ENCODE measurements around the gene CACUL1.
A peak's percentile ranks its signal among the peaks of the same experiment; 100 is the strongest.

CACUL1 gene

GRCh38 chr10:118732245-118733165, 22.3 kb downstream of the CACUL1 start:
- DNase-seq (ENCODE audit: low read depth in 2 of 2): no peak

- no peak for DNase-seq (ENCODE audit: low read depth in 2 of 2)
Measured at GRCh38 chr10:118730756-118731456, 23.9 kb downstream of the CACUL1 start.

- DNase-seq (ENCODE audit: low read depth in 2 of 2): no peak
Measured at GRCh38 chr10:118729641-118730258, 25.0 kb downstream of the CACUL1 start.

- no peak for DNase-seq (ENCODE audit: low read depth in 2 of 2)
Measured at GRCh38 chr10:118729200-118729599, 25.6 kb downstream of the CACUL1 start.

GRCh38 chr10:118725886-118726500, 28.8 kb downstream of the CACUL1 start:
- DNase-seq (ENCODE audit: low read depth in 2 of 2): no peak

- no peak for DNase-seq (ENCODE audit: low read depth in 2 of 2)
Measured at GRCh38 chr10:118723466-118723865, 31.3 kb downstream of the CACUL1 start.

- no peak for DNase-seq (ENCODE audit: low read depth in 2 of 2)
Measured at GRCh38 chr10:118721539-118721876, 33.3 kb downstream of the CACUL1 start.

GRCh38 chr10:118720685-118721538, 33.9 kb downstream of the CACUL1 start:
- DNase-seq (ENCODE audit: low read depth in 2 of 2): peak in 1 of 2 donors; percentile 70

GRCh38 chr10:118714366-118714765, 40.4 kb downstream of the CACUL1 start:
- no peak for DNase-seq (ENCODE audit: low read depth in 2 of 2)

GRCh38 chr10:118712930-118713634, 41.7 kb downstream of the CACUL1 start:
- no peak for DNase-seq (ENCODE audit: low read depth in 2 of 2)

GRCh38 chr10:118712080-118712479, 42.7 kb downstream of the CACUL1 start:
- DNase-seq (ENCODE audit: low read depth in 2 of 2): no peak

- DNase-seq (ENCODE audit: low read depth in 2 of 2): no peak
Measured at GRCh38 chr10:118710487-118710886, 44.3 kb downstream of the CACUL1 start.

- DNase-seq (ENCODE audit: low read depth in 2 of 2): no peak
Measured at GRCh38 chr10:118708571-118708970, 46.2 kb downstream of the CACUL1 start.

- no peak for DNase-seq (ENCODE audit: low read depth in 2 of 2)
Measured at GRCh38 chr10:118704711-118705110, 50.1 kb downstream of the CACUL1 start.

GRCh38 chr10:118701529-118702323, 53.0 kb downstream of the CACUL1 start:
- no peak for DNase-seq (ENCODE audit: low read depth in 2 of 2)

GRCh38 chr10:118698421-118698820, 56.3 kb downstream of the CACUL1 start:
- peak; percentile 53 to 65 for DNase-seq (ENCODE audit: low read depth in 2 of 2)

GRCh38 chr10:118694848-118695247, 59.9 kb downstream of the CACUL1 start:
- no peak for DNase-seq (ENCODE audit: low read depth in 2 of 2)

- DNase-seq (ENCODE audit: low read depth in 2 of 2): no peak
Measured at GRCh38 chr10:118692872-118693271, 61.9 kb downstream of the CACUL1 start.

GRCh38 chr10:118689070-118689858, 65.5 kb downstream of the CACUL1 start:
- no peak for DNase-seq (ENCODE audit: low read depth in 2 of 2)

Data from stimulated activated CD4-positive, alpha-beta T cell treated with anti-CD3 and anti-CD28 coated beads, Interleukin-1b, Interleukin-23, amount 100 ng/mL, for 4 hours (primary cell).